HG03439 (cell line): ENCODE data around the gene DCLK2.

Experiments used
- ATAC-seq: cut with Tn5 transposase; IDR thresholded peaks from one replicate; pipeline ENCODE4 v1.9.1; 2021; ENCODE audit warnings: mild to moderate bottlenecking, moderate library complexity; ENCODE audit not compliant: unreplicated experiment

The DCLK2 gene

DNA sequence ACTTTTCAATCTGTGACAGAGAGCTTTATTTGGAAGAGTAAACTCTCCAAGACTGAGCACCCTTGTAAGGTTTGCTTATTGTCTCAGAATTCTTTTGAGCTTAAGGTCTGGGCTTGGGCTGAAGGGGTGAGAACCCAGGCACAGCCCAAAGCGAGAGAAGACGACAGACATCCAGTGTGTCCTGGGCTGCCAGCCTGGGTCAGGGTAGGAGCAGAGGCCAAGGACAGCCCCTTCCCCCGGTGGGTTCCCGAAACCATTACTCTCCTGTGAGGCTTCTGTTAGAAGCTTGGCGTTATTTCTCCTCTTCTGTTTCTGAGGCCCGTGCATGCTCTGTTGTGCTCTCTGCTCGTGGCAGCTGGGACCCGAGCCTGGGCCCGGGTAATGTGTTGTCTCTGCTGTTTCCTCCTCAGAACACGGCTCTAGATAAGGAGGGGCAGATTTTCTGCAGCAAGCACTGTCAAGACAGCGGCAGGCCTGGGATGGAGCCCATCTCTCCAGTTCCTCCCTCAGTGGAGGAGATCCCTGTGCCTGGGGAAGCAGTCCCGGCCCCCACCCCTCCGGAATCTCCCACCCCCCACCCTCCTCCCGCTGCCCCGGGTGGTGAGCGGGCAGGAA is 177.5 kb downstream of the DCLK2 start:
- ATAC-seq, result no peak

DNA sequence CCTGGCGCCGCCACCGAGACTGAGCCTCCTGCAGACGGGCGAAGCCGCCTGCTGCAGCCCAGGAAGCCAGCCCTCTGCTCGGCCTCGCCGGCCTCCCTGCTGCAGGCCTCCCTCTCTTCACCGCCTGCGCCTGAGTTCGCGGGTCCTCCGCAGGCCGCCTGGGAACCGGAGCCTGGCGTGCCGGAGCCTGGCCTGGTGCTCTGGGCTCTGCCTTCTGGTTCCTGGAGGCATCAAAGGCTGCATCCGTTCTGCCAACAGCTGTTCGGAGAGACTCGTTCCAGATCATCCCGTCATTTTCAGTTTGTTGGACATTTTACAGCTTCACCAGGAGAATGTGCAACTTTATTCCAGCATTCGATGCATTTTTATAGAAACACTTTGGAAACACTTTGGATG is 178.0 kb downstream of the DCLK2 start:
- no peak for ATAC-seq

DNA sequence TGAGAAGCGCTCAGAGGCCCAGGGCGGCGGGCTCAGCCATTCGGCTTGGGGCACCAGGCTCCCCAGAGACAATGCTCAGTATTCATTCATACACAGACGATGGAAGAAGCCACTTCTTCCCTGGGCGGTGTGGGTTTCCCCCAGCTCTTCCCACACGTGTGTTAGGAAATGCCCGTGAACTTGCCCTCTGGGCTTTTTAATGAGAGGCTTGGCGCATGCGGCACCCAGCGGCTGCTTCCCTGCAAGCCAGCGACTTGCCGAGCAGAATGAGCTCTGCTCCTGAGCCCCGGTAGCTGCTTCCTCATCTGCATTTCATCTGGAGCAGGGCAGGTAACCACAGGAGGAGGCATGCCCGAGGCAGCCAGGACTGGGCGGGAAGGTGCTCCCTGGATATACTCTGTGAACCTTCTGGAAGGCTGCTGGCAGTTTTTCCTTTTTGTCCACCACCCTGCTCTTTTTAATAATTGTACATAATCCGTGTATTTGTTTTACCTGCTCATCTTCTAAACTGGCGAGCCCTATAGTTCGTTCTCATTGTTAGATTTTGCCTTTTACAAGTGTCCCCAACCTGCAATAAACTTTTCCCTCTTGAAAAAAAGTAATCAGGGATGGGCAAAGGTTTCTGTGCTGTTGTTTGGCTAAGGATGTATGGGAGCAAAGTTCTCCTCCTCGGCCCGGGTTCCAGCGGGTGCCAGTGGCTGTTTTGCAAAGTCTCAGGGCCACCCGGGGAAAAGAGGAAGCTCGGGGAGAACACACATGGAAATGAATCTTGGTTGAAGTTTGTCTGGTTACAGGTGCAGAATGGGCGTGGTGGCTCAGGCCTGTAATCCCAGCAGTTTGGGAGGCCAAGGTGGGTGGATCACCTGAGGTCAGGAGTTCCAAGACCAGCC is 178.8 kb downstream of the DCLK2 start:
- ATAC-seq, result no peak

DNA sequence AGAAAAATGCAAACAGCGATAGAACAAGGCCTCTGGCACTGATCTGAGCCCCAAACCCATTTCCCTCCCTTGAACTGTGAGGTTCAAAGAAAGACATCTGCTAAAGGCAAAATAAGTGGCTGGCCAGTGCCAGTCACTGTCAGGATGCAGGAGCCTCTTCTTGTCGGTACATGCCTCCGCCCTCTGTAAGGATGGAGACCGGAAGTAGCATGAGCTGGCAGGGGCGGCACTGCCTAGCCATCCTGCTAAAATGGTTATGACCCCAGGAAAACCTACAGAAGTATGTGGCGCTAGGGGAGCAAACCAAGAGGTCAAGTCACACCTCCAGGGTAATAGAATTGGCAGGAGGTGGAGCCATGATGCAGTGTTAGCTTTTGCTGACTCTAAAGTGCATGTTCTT is 180.3 kb downstream of the DCLK2 start:
- ATAC-seq, result no peak

DNA sequence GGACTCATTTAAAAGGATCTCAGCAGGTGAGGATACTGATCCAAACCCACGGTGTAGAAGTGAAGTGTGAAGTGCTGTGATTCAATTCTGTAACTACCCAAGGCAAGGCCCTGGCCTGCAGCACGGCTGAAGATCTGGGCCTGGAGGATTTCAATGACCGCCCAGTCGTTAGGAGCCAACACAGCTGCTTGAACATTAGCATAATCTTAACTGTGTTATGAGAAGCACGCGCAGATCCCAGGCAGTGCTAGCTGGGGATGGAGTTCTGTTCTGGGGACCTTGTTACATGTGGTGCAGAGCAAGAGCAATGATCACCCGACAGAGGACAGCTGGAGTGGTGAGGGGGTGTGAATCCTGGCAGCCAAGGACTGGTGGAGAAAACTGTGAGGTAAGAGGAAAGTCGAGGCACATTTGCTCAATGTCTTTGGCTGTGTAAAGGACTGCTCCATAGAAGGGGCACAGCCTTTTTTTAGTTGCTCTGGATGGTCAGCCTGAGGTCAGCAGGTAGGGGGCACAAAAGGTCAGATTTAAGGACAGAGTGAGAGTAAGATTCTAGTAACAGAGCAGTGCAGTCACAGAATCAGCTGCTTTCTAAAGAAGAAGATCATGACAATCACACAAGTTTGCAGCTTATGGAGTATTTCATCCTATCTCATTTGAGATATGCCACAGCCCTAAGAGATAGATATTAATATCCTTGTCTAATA is 181.8 kb downstream of the DCLK2 start:
- ATAC-seq, result no peak

DNA sequence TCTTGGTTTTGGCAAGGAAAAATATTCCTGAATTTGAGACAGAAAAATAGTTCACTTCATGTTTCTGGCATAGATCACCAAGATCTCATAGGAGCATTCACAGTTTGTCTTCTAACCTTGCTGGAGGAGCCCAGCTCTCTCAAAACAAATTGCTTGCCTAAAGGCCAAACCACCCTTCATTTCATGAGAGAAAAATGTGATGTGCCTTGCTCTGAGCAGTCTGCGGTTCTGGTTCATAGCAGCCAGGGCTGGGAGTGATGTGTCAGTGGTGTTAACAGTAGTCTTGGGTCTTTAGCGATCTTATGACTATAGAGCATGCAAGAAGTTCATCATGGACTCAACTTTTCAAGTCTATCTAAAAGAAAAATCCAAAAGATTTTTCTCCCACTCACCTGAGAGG is 183.3 kb downstream of the DCLK2 start:
- ATAC-seq, result no peak

DNA sequence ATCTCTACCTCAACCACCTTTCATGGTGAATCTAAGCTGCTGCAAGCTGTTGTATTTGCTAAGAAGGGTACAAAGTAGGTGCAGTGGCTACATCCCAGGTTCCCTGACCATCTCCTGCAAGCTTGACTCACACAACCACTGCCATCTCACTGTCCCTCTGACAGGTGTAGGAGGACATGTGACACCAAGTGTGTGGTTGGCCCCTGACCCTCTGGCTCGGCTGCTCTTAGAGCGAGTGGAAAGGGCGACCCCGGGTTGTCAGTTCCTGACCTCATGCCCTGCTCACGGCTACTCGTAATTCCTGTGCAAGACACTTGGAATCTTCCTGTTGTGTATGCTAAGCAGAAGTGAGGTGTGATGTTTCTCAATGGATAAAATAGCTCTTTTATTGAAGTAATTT is 184.4 kb downstream of the DCLK2 start:
- ATAC-seq, result no peak

DNA sequence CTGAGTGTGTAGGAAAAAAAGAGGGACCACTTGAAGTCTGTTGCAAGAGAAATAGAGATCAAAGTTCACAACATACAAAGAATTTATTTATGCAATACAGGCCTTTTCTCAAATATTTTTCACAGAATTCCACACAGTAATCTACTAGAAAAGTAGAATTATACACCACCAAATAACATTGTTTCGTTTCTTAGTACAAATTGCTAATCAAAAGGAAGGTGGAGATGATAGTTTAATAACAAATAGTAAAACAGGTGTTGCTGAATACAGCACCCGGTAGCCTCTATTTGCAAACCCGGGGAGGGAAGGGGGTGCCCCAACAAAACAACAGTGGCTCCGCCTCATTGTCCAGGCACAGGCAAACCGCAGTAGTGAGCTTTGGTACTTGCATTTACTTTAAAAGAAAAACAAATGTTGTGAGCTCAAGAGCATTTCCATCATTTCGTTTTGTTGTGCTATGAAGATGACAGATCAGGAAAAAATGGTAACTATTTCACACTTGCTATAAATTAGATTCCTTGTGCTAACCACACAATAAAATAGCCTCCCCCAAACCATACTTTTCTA is 186.4 kb downstream of the DCLK2 start:
- no peak for ATAC-seq

DNA sequence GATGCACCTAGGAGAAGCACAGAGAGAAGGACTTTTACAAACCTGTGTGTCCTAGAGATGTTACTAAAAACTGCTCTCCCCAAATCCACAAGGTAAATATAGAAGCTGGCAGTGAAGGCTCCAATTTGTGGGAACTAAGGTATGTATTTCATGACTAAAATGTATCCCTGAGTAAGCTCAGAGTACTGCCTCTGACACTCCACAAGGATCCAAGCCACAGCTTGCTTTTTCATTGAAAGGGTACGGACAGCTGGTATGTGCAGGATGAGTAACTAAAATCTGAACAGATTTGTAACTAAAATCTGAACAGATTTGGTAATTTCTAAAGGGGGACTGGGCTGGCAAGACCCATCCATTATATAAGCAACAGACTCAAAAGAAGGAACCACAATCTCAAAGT is 187.6 kb downstream of the DCLK2 start:
- ATAC-seq, result no peak

DNA sequence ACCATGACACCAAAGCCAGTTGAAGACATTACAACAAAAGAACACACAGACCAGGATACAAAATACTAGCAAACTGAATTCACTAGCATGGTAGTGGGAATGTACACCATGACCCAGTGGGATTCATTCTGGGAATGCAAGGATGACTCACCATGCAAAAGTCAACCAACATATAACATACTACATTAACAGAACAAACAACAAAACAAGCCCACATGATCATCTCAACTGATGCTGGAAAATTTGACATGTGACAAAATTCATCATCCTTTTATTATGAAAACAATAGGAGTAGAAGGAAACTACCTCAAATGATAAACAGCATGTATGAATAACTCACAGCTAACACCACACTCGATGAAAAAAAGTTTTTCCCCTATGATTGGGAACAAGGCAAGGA is 190.2 kb downstream of the DCLK2 start:
- ATAC-seq, result no peak

DNA sequence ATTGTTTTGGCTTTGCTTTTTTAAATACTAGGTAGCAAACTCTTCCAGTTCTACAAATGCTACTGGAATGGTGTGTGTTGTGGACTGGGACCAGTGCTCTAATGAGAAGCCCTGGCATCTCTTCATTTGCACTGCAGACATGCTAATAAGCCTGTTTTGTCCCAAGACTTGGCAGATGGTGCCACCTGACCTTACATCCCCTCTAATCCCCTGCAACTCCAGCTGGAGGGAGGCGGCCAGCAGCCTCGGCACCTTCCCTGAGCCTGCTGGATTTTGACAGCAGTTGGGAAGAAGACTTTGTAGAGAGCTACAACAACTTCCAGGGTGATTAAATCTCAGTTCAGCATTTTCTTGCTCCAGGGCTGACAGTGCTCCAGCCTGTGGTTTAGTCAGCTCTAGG is 200.0 kb downstream of the DCLK2 start:
- ATAC-seq, result no peak

DNA sequence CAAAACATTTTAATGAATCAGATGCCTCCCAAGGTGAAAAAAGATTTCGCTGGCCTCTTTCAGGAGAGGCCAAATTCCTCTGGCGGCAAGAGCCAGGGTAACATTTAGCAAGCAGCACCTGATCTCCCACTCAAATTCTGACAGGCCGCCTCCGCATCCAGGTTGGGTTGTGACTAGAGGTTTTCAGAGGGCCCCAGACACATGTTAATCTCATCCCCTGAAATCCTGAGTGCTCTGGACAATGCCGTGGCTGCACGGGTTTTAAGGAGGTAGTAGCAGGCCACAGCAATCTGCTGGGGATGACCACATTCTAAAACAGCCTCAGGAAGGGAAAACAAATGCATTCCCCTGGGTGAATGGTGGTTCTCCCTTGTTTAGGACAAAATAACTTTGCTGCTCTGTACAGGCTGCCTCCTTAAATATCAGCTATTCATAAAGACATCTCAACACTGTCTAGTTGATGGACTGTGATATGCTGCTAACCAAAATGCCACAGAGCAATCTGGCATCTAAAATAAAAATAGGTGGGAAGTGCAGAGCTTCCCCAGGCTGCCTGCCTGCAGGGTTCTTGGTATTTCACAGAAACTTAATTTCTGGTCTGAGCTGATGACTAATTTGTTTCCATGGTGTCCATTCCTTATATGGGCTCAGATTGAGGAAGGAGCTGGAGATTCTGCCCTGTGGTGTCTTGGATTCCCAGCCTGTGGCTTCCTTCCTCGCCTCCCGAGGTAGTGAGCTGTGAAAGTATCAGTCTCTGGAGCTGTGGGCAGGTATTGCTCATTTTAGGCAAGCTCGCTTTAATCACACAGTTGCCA is 202.0 kb downstream of the DCLK2 start:
- ATAC-seq, result no peak

DNA sequence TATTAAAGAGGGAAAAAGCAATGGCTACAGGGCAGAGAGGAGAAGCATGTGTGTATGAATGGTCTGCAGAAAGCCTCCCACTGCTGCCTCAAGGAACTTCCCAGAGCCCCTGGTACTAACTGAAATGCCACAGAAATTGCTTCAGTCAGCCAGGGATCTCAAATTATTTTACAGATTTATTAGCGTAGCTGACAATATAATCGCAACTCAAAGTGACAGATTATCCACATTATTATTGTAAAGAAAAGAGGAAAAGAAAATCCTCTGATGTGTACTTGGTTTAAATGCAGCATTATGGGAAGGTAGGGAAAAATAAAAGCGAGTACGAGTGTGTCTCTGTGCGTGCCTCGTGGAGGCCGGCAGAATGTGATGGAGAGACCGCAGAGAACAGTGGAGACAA is 202.7 kb downstream of the DCLK2 start:
- ATAC-seq, result no peak

DNA sequence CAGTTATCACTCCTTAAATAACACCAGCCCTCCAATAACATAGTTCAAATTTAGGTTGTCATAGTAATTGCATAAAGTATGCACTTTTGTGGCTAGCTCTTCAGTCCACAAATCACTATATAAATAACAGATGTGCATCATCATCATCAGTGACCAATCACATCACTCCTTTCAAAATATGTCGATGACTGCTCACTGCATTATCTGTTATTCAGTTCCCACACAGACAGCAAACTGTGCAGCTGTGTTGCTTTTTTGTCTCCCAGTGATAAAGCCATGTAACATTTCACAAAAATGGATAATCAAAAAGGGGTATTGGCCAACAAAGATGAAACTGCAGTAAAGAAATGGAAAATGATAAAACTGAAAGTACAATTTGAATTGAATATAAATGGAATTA is 205.4 kb downstream of the DCLK2 start:
- ATAC-seq, result no peak

DNA sequence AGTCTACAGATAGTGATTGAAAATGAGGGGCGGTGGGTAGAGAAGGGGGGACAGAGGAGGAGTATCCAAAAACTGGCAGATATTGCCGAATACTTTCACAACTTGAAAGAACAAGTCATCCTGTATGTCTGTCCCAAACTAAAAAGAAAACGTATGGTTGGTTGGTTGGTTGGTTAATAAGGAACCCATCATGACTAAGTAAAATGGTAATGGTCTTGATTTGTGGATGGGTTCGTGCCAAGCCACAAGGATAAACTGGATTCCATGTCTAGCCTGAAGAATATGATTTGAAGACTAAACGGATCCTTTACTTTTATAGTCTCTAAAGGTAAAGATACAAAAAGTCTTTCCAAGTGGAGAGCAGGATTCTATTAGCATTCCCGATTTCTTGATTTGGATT is 208.4 kb downstream of the DCLK2 start:
- no peak for ATAC-seq

DNA sequence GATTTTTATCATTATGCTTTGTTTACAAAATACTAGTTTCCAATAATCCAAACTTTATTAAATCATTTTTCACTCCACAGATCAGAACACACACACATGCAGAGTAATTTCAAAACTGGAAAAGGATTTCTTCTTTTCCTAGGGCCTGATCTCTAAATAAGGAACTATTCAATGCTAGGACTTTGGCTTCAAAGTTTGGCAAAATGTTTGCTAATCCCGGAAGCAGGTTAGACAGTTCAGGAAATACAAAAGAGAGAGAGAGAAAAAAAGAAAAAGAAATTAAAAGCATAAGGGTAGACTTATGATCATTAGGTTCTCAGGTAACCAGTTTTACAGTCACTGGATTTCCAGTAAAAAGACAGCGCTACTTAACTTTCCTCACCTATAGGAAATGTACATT is 211.0 kb downstream of the DCLK2 start:
- ATAC-seq, result no peak

DNA sequence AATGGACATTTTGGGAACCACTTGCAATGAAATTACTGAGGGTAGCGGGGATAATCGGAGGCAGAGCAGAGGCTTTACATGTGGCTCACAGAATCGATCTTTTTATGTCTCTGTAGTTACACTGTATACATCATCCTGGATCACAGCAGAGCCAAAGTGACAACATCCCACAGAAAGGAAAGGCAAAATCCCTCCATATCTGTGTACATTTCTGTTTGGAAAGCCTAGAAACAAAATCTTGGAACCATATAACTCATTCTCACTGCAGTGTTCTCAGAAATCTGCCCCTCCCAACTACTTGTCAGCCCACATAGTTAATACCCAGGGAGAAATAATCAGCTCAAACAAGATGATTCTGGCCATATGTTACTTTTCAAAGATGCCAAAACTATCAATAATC is 211.6 kb downstream of the DCLK2 start:
- no peak for ATAC-seq

DNA sequence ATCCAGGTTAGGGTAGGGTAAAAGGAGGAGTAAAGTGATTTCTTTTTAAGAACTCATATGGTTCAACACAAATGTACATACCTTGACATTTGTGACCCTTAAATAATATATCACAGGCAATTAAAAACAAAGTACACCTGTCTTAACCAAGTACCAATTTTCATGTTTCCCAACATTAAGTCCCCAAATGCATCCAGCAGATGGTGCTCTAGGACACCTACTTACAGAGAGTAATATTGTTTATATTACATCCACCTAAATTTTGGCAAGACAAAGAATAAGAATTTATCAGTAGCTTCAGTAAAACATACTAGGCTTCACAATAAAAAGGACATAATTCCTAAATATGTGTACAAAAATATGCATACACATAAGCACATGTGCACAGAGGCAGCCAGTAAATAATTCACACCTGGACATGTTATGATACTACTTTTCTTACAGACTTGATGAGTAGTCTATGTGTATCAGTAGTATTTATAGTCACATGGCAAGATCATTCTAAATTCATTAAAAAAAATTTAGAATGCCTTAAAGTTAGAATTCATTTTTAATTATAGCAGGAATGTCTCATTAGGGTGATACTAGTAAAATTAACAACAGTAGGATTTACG is 219.7 kb downstream of the DCLK2 start:
- ATAC-seq, result no peak

DNA sequence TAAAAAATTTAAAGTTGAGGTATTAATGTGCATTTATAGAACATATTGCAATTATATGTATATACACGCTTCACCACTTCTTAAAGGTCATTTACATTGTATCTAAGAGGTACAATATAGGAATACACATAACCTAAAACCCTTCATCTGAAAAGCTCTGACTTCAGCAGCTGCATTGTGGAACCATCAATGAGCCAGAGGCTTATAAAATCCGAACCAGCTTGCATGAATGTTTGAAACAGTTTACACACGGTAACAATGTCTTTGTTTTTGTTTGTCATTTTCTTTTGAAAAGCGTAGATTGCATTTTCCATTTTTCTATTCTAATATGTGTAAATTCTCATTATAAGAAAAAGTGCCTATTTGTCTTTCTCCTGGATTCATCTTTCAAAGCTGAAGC is 221.6 kb downstream of the DCLK2 start:
- ATAC-seq, result no peak

DNA sequence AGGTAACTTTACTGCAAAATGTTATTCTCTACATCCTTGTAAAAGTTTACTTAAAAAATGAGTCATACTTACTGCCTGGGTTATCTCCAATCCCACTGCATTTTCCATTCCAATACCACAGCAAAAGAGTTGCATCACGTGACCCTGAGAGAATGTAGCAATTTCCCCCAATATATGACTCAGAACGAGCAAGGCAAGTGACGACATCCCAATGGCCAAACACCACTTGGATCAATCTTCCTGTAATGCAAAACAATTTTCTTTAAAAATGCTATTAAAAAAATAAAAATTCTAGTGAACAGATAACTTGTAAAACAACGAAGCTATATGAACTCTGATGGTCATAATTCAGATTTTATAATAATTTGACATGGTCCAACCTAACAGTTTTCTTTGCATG is 224.3 kb downstream of the DCLK2 start:
- ATAC-seq, result no peak
